Activated naive CD8-positive, alpha-beta T cell treated with anti-CD3 and anti-CD28 coated beads, Interleukin-2, amount 10 ng/mL, durations not matched to agents 7 days and 5 days (primary cell): Measurements from ENCODE around the gene KLF13. TPM values are rescaled to one million over a fixed set of nuclear protein-coding genes. Genes with fewer than 3 reads are reported as not detected.

Source experiments
- ATAC-seq: fragments of 150-1000 bp; cut with Tn5 transposase; one replicate; pipeline ENCODE4 v1.10.0; 2021; ENCODE audit warnings: low read depth, moderate library complexity
- POLR2A ChIA-PET: fragments of 350-600 bp; sonication (Branson Sonifier 250); formaldehyde crosslinking; loops from one replicate; lab custom pipeline; 2021; ENCODE audit warnings: antibody characterized with exemption; lab: Charles Lee
- DNase-seq: peaks from one replicate; pipeline ENCODE4 v3.0.0; 2021
- H3K27ac Mint-ChIP-seq: one replicate; pipeline ENCODE4 v1.8.0; 2022; ENCODE audit warnings: mild to moderate bottlenecking, mixed read lengths
- H3K27me3 Mint-ChIP-seq: one replicate; pipeline ENCODE4 v1.8.0; 2022; ENCODE audit warnings: mild to moderate bottlenecking, moderate library complexity, mixed read lengths
- H3K36me3 Mint-ChIP-seq: one replicate; pipeline ENCODE4 v1.8.0; 2021; ENCODE audit warnings: mild to moderate bottlenecking, mixed read lengths
- H3K4me1 Mint-ChIP-seq: one replicate; pipeline ENCODE4 v1.8.0; 2021; ENCODE audit warnings: mixed read lengths
- H3K4me3 Mint-ChIP-seq: one replicate; pipeline ENCODE4 v1.8.0; 2022; ENCODE audit warnings: mild to moderate bottlenecking, moderate library complexity, mixed read lengths
- H3K9me3 Mint-ChIP-seq: one replicate; pipeline ENCODE4 v1.8.0; 2021; ENCODE audit warnings: mixed read lengths
- total RNA-seq, 2 experiments: library from RNA; stranded (reverse); gene quantifications; one replicate each; pipeline ENCODE4 v1.2.3, GENCODE V29; 2021

The KLF13 gene
- total RNA-seq, 2 experiments from 2014 or later = 230 to 252 TPM

DNA sequence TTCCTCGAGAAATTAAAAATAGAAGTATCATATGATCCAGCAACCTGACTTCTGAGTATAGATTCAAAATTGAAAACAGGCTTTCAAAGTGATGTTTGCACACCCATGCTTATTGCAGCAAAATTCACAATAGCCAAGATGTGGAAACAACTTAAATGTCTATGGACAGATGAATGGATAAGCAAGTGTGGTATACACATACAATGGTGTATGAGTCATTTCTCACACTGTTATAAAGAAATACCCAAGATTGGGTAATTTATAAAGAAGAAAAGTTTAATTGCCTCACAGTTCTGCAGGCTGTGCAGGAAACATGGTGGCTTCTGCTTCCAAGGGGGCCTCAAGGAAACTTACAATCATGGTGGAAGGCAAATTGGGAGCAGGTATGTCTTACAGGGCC, 100.8 kb downstream of the KLF13 start:
- DNase-seq (no peak), ATAC-seq (no peak)
- POLR2A ChIA-PET = no interaction called here
- Mint-ChIP-seq H3K36me3 (peaks cover 9% of the 10 kb centered on the region), H3K4me1 (peaks cover 12% of the 10 kb centered on the region), H3K9me3 (peaks cover 5% of the 10 kb centered on the region), H3K27ac (no peak overlapping the region), H3K27me3 (no peaks in the 10 kb centered on the region), H3K4me3 (no peak overlapping the region)

Other genes with a start within 250 kb of the KLF13 start
- not detected for gene TRPM1, start 225.1 kb upstream of the KLF13 start, total RNA-seq